Lower leg skin (tissue), 4 donors: Measurements from ENCODE around the gene GPR17. TPM values are rescaled to one million over a fixed set of nuclear protein-coding genes. Genes with fewer than 3 reads are reported as not detected.
A peak's percentile ranks its signal among the peaks of the same experiment; 100 is the strongest.

Source experiments
- DNase-seq, 2 donors: peaks; one replicate each; pipeline ENCODE4 v3.0.0-alpha.2; 2019; ENCODE audit warnings: low spot score in 2 of 2
- H3K4me3 ChIP-seq: fragments of 200-600 bp; sonication (generic); 2 replicates; pipeline ENCODE4 v1.5.1; 2017; ENCODE audit warnings: mild to moderate bottlenecking, low read depth; ENCODE audit not compliant: poor library complexity, severe bottlenecking
- POLR2A ChIP-seq, 2 donors: fragments of 450-650 bp; IDR thresholded peaks; one replicate each; pipeline ENCODE4 v1.6.1; 2016 to 2017; ENCODE audit warnings: antibody characterized with exemption in 2 of 2, mild to moderate bottlenecking in 1 of 2, moderate library complexity in 1 of 2
- WGBS, 2 donors: methylation state at CpG; one replicate each; pipeline ENCODE4 v1.1.5; 2018; 5-methylcytosine and 5-hydroxymethylcytosine counted together
- intact Hi-C: fragments of 100-400 bp; cut with DNase I; formaldehyde crosslinking; loops from one replicate; pipeline ENCODE4 v1.15.0; 2023; ENCODE audit warnings: low total_unique reads
- total RNA-seq, 4 donors: library from RNA; depleted of rRNA; stranded (reverse); fragments of >200 nt; gene quantifications; one replicate each; pipeline ENCODE4 v1.1.0, GENCODE V29; 2016
- TF ChIP-seq, protein P1 (sequence below), 3 donors: fragments of 450-650 bp; IDR thresholded peaks; one replicate each; pipeline ENCODE4 v1.5.1; 2016; ENCODE audit warnings: antibody characterized with exemption in 3 of 3, mild to moderate bottlenecking in 3 of 3, moderate library complexity in 2 of 3

The GPR17 gene
- total RNA-seq, 4 donors from 2014 or later = 0.88 TPM; not detected in 3

DNA sequence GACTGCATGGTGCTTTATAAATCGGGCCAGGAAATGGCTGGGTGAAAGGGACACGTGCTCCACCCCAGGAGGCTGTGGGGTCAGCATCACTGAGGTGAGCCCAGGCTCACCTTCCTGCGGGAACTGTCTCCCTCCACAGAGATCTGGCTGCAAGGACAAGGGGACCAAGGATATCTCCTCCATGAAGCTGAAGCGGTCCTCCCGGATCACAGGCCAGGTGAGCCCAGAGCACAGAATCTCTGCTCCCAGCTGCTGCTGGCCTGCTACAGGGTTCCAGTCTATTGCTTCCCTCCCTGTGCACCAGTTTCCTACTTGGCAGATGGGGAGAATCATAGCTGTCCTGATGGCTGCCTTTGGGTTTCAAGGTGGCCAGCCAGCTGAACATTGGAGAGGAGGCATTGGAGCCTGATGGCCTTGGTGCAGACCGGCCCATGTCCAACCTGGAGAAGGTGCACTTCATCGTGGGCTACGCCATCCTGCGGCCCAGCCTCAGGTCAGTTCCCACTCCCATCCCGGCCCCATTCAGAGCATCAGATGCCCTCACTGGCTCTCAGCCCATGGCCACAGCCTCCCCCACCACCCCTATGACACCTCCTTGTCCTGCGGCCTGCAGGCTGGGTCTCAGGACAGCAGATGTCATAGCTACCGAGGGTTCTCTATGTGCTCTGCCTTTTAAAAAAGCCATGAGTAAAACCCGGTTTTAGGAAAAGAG is 33.7 kb upstream of the GPR17 start:
- peak in 1 of 2 donors; percentile 69 for DNase-seq
- TF ChIP-seq POLR2A (IDR thresholded peaks at IDR 0.05) = no peak
- TF ChIP-seq, protein P1, sequence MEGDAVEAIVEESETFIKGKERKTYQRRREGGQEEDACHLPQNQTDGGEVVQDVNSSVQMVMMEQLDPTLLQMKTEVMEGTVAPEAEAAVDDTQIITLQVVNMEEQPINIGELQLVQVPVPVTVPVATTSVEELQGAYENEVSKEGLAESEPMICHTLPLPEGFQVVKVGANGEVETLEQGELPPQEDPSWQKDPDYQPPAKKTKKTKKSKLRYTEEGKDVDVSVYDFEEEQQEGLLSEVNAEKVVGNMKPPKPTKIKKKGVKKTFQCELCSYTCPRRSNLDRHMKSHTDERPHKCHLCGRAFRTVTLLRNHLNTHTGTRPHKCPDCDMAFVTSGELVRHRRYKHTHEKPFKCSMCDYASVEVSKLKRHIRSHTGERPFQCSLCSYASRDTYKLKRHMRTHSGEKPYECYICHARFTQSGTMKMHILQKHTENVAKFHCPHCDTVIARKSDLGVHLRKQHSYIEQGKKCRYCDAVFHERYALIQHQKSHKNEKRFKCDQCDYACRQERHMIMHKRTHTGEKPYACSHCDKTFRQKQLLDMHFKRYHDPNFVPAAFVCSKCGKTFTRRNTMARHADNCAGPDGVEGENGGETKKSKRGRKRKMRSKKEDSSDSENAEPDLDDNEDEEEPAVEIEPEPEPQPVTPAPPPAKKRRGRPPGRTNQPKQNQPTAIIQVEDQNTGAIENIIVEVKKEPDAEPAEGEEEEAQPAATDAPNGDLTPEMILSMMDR (IDR thresholded peaks at IDR 0.05) = no peak
- no peak overlapping the region for H3K4me3 ChIP-seq
- WGBS, 2 donors = 88 to 94% methylated on average over 13 of the region's 13 CpGs
- intact Hi-C loops = no loop called here

- H3K4me3 ChIP-seq = no peak overlapping the region
- TF ChIP-seq POLR2A (IDR thresholded peaks at IDR 0.05) = no peak
- TF ChIP-seq, protein P1 (IDR thresholded peaks at IDR 0.05) = no peak
- DNase-seq = no peak
- 94 to 100% methylated on average over 2 of the region's 2 CpGs for WGBS, 2 donors
- intact Hi-C loops = no loop called here
These were observed 31.7 kb upstream of the GPR17 start for GRCh38 chr2:127614246-127614645.

DNA sequence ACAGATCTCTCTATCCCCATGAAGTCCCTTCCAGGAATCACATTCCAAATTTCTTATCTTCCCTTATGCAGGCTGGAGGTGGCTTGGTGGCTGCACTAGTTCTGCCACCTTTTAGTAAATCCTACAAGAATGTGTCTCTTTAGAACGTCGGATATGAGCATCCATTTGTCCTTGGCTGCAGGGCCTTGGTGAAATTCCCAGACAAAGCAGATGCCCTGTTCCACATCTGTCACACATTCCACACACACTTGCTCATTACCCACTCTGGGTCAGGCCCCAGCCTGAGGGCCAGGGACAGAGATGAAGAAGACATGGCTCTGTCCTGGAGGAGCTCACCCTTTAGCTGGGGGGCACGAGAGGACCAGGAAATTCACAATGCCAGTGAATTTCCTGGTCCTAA is 31.2 kb upstream of the GPR17 start:
- TF ChIP-seq POLR2A (IDR thresholded peaks at IDR 0.05) = no peak
- TF ChIP-seq, protein P1 (IDR thresholded peaks at IDR 0.05) = no peak
- intact Hi-C loops = no loop called here
- H3K4me3 ChIP-seq = no peak overlapping the region
- WGBS, 2 donors = 60 to 64% methylated on average over 3 of the region's 3 CpGs
- peak in 1 of 2 donors; percentile 57 for DNase-seq

DNA sequence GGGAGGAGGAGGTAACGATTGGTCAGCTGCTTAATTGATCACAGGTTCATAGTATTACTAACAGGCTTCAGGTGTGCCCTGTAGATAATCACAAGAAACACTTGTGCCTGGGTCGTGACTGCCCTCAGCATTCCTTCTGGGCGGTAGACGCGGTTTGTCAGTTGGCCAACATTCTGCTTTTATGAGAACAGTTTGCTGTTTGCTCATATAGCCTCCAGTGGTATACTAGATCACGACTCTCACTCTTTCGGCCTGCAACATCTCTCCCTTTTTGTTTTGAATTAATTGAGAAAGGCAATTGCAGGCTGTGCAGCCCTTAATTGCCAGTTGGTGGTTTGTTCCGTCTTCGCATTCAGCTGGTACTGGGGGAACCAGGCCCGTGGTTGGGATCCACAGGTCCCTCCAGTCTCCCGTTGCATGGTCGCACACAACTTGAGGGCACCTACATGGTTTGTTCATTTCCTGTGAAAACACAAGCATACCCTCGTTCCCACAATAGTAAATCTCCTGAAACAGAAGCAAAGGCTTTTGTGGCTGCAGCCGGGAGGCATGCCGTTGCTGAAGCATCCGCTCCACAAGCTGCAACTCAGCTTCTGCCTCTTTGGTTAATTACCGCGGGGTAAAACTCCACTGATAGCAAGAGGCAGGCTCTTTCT is 30.3 kb upstream of the GPR17 start:
- DNase-seq = peak in 1 of 2 donors; percentile 52
- TF ChIP-seq, protein P1 (IDR thresholded peaks at IDR 0.05) = no peak
- TF ChIP-seq POLR2A (IDR thresholded peaks at IDR 0.05) = no peak
- intact Hi-C loops = no loop called here
- H3K4me3 ChIP-seq = no peak overlapping the region
- 47 to 48% methylated on average over 18 of the region's 18 CpGs for WGBS, 2 donors

GRCh38 chr2:127618551-127619202 is 27.3 kb upstream of the GPR17 start:
- intact Hi-C loops = no loop called here
- DNase-seq = peak in 1 of 2 donors; percentile 62
- 57 to 62% methylated on average over 7 of the region's 7 CpGs for WGBS, 2 donors
- no peak overlapping the region for H3K4me3 ChIP-seq
- TF ChIP-seq, protein P1 (IDR thresholded peaks at IDR 0.05) = no peak
- TF ChIP-seq POLR2A (IDR thresholded peaks at IDR 0.05) = no peak
